ENCODE measurements around the gene ACIN1.

DNA sequence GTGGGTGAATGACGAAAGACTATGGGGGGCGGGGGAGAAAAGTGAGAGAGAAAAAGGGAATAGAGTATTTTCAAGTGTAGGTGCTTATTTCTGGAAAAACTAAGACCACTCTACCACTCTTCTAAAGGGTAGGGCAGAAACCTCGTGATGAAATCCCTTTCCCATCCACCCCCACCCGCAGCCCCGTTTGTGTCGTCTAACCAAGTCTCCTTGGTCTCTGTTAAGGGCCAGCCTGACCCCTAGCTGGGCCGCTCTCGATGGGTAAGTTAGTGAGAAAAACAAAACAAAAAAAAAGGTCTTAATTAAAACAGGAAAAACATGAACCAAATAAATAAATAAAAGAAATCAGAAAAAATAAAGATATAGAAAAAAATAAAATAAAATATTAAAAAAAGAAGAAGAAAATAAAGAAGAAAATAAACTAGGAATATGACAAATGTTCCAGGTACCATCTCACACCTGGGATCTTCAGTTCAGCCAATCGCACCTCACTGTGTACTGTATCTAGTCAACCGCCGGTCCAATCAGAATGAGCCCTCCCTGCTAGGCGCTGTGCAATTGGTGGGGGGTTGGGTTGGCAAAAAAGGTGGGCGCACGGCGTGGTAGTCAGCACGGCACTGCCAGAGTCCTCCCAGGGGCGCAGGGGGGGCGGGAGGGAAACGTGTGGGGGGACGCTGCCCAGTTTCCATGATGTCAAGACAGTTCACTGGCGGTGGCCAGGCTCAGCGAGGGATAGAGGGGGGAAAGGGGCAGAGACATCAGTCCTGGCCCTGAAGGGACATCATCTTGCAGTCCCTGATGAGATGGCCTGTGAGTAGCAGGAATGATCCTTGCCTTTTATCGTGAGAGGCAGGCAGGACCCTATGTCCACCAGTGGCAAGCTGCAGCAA is 27.8 kb downstream of the ACIN1 start:
- TF ChIP-seq, protein P1, sequence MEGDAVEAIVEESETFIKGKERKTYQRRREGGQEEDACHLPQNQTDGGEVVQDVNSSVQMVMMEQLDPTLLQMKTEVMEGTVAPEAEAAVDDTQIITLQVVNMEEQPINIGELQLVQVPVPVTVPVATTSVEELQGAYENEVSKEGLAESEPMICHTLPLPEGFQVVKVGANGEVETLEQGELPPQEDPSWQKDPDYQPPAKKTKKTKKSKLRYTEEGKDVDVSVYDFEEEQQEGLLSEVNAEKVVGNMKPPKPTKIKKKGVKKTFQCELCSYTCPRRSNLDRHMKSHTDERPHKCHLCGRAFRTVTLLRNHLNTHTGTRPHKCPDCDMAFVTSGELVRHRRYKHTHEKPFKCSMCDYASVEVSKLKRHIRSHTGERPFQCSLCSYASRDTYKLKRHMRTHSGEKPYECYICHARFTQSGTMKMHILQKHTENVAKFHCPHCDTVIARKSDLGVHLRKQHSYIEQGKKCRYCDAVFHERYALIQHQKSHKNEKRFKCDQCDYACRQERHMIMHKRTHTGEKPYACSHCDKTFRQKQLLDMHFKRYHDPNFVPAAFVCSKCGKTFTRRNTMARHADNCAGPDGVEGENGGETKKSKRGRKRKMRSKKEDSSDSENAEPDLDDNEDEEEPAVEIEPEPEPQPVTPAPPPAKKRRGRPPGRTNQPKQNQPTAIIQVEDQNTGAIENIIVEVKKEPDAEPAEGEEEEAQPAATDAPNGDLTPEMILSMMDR (IDR thresholded peaks at IDR 0.05; ENCODE audit: low read length), result no peak
- no peak for TF ChIP-seq EZH2 (IDR thresholded peaks at IDR 0.05; ENCODE audit: borderline replicate concordance, low read length)

All from OCI-LY1 (cell line).